Astrocyte of the spinal cord (primary cell): Measurements from ENCODE around the gene SULT1A1.
"Not testable (repeated sequence)": the region's sequence is repeated elsewhere in the genome, so short reads cannot be mapped to it uniquely, and the experiment has no call there.

ENCODE experiments used
- DNase-seq: peaks from one replicate; pipeline ENCODE4 v3.0.0; 2011; ENCODE audit warnings: low read depth, low spot score
- H3K4me3 ChIP-seq: 2 replicates; pipeline ENCODE4 v1.5.1; 2011; ENCODE audit warnings: low read depth, mild to moderate bottlenecking, low read length, moderate library complexity
- in situ Hi-C: cut with HindIII; loops from 2 replicates; pipeline ENCODE4 v1.10.0; 2017; ENCODE audit warnings: low sequenced_read_pairs
- TF ChIP-seq, protein P1 (sequence below): IDR thresholded peaks from 2 replicates; pipeline ENCODE4 v1.5.1; 2012; ENCODE audit warnings: low read depth, mild to moderate bottlenecking, low read length, inconsistent platforms

SULT1A1 gene

DNA sequence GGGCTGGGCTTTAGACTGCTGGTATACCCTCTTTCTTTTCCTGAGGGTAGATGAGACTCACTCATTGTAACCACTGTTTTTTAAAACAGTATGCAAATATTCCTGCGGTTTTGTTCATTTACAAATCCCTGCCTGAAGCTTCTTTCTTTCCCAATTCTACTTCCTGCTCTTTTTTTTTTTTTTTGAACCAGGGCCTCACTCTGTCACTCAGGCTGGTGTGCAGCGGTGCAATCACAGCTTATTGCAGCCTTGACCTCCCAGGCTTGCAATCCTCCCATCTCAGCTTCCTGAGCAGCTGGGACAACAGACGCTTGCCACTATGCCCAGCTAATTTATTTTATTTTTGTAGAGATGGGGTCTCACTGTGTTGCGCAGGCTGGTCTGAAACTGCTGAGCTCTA is 8.0 kb upstream of the SULT1A1 start:
- TF ChIP-seq, protein P1, sequence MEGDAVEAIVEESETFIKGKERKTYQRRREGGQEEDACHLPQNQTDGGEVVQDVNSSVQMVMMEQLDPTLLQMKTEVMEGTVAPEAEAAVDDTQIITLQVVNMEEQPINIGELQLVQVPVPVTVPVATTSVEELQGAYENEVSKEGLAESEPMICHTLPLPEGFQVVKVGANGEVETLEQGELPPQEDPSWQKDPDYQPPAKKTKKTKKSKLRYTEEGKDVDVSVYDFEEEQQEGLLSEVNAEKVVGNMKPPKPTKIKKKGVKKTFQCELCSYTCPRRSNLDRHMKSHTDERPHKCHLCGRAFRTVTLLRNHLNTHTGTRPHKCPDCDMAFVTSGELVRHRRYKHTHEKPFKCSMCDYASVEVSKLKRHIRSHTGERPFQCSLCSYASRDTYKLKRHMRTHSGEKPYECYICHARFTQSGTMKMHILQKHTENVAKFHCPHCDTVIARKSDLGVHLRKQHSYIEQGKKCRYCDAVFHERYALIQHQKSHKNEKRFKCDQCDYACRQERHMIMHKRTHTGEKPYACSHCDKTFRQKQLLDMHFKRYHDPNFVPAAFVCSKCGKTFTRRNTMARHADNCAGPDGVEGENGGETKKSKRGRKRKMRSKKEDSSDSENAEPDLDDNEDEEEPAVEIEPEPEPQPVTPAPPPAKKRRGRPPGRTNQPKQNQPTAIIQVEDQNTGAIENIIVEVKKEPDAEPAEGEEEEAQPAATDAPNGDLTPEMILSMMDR = no peak
- in situ Hi-C loops = no loop called here
- DNase-seq = no peak
- H3K4me3 ChIP-seq = no peak overlapping the region

DNA sequence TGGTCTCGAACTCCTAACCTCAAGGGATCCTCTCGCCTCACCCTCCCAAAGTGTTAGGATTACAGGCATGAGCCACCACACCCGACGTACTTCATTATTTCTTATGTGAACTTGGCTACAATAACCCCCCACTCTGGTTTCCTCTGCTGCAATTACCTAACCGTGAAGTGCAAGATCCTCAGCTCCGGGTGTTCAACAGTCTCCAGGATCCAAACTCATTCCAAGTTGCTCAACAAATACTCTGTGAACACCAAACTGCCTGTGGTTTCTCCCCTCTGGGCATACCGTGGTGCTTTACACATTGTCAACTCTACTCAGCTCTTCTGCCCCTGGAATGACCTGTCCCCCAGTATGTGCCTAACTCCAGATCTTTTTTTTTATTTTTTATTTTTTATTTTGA is 6.8 kb upstream of the SULT1A1 start:
- DNase-seq = no peak
- in situ Hi-C loops = no loop called here
- TF ChIP-seq, protein P1 = no peak
- no peak overlapping the region for H3K4me3 ChIP-seq

DNA sequence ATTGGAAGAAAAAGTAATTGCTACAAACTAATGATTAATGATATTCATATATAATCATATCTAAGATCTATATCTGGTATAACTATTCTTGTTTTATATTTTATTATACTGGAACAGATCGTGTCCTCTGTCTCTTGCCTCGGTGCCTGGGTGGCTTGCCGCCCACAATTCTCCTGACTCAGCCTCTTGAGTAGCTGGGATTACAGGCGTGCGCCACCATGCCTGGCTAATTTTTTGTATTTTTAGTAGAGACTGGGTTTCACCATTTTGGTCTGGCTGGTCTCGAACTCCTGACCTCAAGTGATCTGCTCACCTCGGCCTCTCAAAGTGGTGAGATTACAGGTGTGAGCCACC is 6.4 kb upstream of the SULT1A1 start:
- H3K4me3 ChIP-seq, in situ Hi-C loops, DNase-seq: not testable (repeated sequence)

DNA sequence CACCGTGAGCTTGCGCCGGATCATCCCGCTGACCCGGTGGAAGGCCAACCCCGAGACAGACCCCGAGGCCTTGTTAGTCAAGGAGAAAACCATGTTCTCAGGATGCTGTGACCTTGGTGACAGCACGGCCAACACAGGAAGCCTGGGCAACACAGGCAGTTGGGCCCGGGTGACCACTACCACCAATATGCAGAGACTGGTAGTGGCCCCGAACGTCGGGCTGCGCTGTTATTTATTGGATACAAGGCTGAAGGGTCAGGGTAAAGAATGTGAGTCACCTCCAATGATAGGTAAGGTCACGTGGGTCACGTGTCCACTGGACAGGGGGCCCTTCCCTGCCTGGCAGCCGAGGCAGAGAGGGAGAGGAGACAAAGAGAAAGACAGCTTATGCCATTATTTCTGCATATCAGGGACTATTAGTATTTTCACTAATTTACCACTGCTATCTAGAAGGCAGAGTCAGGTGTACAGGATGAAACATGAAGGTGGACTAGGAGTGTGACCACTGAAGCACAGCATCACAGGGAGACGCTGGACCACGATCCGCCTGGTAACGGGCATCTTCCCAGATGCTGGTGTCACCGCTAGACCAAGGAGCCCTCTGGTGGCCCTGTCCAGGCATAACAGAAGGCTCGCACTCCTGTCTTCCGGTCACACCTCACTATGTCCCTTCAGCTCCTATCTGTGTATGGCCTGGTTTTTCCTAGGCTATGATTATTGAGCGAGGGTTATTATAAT is 5.8 kb upstream of the SULT1A1 start:
- TF ChIP-seq, protein P1 = peak; percentile 55
- H3K4me3 ChIP-seq, in situ Hi-C loops: not testable (repeated sequence)
- peak; percentile 7 for DNase-seq

DNA sequence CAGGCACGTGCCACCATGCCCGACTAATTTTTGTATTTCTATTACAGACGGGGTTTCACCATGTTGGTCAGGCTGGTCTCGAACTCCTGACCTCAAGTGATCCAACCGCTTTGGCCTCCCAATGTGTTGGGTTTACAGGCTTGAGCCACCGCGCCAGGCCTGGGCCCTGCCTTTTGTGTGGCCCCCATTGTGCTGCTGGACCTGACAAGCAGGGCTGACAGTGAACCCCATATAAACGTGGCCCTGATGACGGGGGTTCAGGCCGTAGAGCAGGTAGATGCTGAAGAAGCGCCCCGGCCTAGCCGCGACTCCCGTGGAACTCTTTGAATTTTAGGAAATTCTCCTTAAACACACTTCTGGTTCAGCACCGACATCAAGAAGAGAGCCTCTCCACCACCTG is 4.7 kb upstream of the SULT1A1 start:
- in situ Hi-C loops, DNase-seq, H3K4me3 ChIP-seq: not testable (repeated sequence)

DNA sequence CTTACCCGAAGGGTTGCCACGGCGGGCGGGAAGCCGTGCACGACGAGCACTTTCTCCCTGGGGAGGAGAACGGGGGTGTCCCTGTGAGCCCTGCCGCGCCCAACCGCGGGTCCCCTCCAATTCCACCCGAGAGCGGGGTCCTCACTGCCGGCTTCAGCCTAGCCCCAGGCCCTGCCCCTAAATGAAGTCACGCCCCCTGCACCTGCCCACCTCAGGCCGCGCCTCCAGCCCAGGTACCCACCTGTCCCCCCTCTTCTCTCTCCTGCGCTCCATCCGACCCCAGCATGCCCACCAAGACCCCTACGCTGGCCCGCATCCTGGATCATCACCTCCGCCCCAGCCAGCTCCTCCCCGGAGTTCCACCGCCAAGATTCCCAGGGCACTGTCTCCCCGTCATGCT is 4.1 kb upstream of the SULT1A1 start:
- in situ Hi-C loops, DNase-seq, H3K4me3 ChIP-seq: not testable (repeated sequence)

DNA sequence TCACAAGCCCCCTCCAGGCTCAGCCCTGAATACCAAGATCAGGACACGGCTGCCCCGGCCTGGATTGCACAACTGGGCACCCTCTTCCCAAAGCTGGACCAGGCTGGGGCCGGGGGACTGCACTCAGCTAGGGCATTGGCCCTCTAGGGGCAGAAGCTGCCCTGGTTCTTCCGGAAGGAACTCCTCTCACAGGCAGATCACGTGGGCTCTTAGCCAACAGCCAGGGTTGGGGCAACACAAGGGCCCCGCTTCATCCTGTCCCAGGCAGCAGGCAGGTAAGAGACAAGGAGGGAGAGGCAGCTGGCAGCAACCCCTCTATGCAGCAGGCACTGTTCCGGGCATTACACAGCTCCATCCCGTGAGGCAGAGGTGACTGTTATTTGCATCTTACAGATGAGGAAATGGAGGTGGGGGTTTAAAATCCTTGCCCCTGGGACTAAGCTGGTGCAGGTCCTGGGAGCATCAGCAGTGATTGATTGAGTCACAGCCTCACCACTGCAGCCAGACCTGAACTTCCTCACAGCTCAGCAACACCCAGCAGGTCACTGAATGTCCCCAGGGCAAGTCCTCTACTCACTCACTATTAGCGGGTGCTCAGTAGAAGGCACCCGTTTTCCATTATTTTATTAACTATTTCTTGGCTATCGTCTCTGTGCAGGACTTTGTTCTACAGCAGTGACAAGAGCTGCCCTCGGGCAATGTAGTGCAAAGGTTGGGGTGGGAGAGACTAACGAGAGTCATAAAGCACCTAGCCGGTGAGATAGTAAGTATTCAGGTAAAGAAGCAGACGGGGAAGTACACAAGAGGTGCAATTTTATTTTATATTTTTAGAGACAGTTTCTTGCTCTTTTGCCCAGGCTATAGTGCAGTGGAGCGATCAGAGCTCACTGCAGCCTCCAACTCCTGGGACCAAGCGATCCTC is 2.8 kb upstream of the SULT1A1 start:
- H3K4me3 ChIP-seq, DNase-seq, in situ Hi-C loops: not testable (repeated sequence)

DNA sequence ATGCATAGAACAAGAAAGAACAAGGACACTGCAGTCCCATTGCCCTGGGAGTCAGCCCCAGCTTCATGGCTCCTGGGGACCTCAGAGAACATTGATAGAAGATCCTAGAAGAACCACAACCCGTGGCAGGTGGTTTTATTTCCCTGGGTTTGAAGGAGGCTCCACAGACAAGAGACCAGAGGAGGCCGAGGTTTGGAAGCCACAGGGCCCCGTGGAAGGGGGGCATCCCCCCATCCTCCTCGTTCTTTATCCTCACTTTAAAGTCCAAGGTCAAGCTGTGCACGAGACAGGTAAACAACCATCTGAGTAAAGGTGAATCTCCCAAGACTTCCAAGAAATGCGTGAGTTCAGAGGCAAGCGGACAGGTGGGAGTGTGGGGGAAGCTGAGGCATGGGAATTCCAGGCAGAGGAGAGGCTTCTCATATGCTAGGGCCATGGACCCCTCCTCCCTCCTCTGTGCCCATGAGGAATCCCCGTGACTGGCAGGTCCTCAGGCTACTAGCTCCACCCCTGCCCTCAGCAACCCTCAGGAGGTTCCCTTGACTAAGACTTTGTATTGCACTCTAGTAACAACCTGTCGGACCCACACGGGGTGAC is 849 bp upstream of the SULT1A1 start:
- no peak for DNase-seq
- in situ Hi-C loops = no loop called here
- TF ChIP-seq, protein P1 = no peak
- H3K4me3 ChIP-seq = no peak overlapping the region

DNA sequence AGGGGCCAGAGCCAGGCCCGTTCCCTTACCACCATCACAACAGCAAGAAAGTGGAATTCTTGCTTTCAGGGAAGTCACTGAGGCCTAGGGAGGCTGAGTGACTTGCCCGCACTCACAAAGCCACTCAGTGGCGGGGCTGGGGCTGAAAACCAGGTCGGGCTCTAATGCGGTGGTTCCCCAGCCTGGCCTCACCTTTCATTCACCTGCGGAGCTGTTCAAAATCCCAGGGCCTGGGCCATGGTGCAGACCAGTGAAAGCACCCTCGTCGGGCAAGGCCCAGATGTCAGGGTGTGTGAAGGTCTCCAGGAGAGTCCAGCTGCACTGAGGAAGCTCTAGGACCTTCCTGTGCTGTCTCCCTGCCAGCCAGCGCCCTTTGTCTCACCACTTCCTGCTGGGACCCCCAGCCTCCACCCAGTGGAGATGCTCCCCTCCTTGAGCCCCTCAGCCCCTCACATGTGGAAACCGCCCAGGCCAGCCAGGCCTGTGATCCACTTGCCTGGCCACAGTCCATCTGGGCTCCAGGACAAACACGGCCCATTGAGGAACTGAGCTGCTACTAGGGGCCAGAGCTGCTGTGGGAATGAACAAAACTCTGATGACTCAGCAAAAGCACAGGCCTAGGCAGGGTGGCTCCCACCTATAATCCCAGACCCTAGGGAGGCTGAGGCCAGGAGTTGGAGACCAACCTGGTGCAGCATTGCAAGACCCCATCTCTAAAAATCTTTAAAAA is 812 bp downstream of the SULT1A1 start:
- DNase-seq, H3K4me3 ChIP-seq, in situ Hi-C loops: not testable (repeated sequence)

DNA sequence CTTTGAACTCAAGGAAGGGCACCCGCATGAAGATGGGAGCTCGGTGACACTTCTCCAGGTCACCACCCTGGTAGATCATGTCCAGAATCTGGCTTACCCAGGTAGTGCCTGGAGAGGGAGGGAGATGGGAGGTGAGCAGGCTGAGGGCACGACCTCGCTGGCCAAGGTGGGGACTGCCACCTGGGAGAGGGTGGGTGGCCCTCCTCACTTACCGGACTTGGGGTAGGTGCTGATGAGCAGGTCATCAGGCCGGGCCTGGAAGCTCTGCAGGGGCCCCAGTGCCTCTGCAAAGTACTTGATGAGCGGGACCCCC is 1.4 kb downstream of the SULT1A1 start:
- in situ Hi-C loops, H3K4me3 ChIP-seq, DNase-seq: not testable (repeated sequence)

DNA sequence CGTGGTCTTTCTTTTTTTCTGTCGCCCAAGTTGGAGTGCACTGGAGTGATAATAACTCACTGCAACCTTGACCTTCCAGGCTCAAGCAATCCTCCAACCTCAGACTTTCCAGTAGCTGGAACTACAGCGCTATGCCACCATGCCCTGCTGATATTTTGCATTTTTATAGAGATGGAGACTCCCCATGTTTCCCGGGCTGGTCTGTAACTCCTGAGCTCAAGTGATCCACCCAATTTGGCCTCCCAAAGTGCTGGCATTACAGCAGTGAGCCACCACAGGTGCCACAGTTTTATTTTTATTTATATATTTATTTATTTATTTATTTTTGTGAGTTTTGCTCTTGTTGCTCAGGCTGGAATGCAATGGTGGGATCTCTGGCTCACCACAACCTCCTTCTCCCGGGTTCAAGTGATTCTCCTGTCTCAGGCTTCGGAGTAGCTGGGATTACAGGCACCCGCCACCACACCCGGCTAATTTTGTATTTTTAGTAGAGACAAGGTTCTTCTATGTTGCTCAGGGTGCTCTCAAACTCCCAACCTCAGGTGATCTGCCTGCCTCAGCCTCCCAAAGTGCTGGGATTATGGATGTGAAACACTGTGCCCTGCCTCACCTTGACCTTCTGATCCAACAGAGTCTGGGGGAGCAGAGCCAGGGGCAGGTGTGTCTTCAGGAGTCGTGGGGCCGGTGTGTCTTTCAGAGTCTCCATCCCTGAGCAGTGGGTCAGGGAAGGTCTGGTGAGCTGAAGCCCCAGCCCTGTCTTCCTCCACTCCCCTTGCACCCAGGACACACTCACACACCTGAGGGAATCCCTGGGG is 2.0 kb downstream of the SULT1A1 start:
- in situ Hi-C loops, H3K4me3 ChIP-seq: not testable (repeated sequence)

More for the DNA sequence above, 2.0 kb downstream of the SULT1A1 start:
- not testable (repeated sequence) for DNase-seq
